GM21786 (cell line): ENCODE results near the gene RHPN2.
"Not testable (repeated sequence)": the region's sequence is repeated elsewhere in the genome, so short reads cannot be mapped to it uniquely, and the experiment has no call there.

Source experiments
- ATAC-seq: cut with Tn5 transposase; IDR thresholded peaks from one replicate; pipeline ENCODE4 v1.9.1; 2021; ENCODE audit not compliant: unreplicated experiment

RHPN2 gene

GRCh38 chr19:33066543-33066942 is 1.9 kb upstream of the RHPN2 start:
- no peak for ATAC-seq

GRCh38 chr19:33064458-33064791 is 263 bp downstream of the RHPN2 start:
- ATAC-seq = peak; percentile 40

GRCh38 chr19:33063753-33064457 is 783 bp downstream of the RHPN2 start:
- no peak for ATAC-seq

- no peak for ATAC-seq
Observed at GRCh38 chr19:33063356-33063752, 1.3 kb downstream of the RHPN2 start.

GRCh38 chr19:33062902-33063301 is 1.8 kb downstream of the RHPN2 start:
- ATAC-seq = no peak

- no peak for ATAC-seq
Observed at GRCh38 chr19:33060586-33060985, 4.1 kb downstream of the RHPN2 start.

GRCh38 chr19:33055718-33056117 is 9.0 kb downstream of the RHPN2 start:
- ATAC-seq = no peak

- no peak for ATAC-seq
Observed at GRCh38 chr19:33054623-33055022, 10.1 kb downstream of the RHPN2 start.

GRCh38 chr19:33052352-33052972 is 12.2 kb downstream of the RHPN2 start:
- ATAC-seq = no peak

GRCh38 chr19:33050110-33050509 is 14.6 kb downstream of the RHPN2 start:
- no peak for ATAC-seq

GRCh38 chr19:33048806-33049676 is 15.6 kb downstream of the RHPN2 start:
- no peak for ATAC-seq

- ATAC-seq = no peak
Observed at GRCh38 chr19:33047422-33047821, 17.3 kb downstream of the RHPN2 start.

GRCh38 chr19:33041828-33042160 is 22.9 kb downstream of the RHPN2 start:
- not testable (repeated sequence) for ATAC-seq

GRCh38 chr19:33040994-33041827 is 23.5 kb downstream of the RHPN2 start:
- no peak for ATAC-seq

GRCh38 chr19:33039815-33040214 is 24.9 kb downstream of the RHPN2 start:
- ATAC-seq = no peak

GRCh38 chr19:33039108-33039599 is 25.5 kb downstream of the RHPN2 start:
- ATAC-seq = no peak

GRCh38 chr19:33037168-33038025 is 27.3 kb downstream of the RHPN2 start:
- ATAC-seq = not testable (repeated sequence)

- not testable (repeated sequence) for ATAC-seq
Observed at GRCh38 chr19:33036370-33037167, 28.1 kb downstream of the RHPN2 start.

GRCh38 chr19:33035461-33035860 is 29.2 kb downstream of the RHPN2 start:
- no peak for ATAC-seq
